Right atrium auricular region (tissue), 2 donors: Measurements from ENCODE around the gene GNPDA1. TPM values are rescaled to one million over a fixed set of nuclear protein-coding genes. Genes with fewer than 3 reads are reported as not detected.

Experiments
- DNase-seq: peaks from one replicate; pipeline ENCODE4 v3.0.0-alpha.2; 2019; ENCODE audit warnings: low spot score
- H3K27ac ChIP-seq, 2 donors: fragments of 200-600 bp; sonication (generic); 1 replicate in 1 of 2; 2 replicates in 1 of 2; pipeline ENCODE4 v1.5.1; 2016 to 2019
- H3K27me3 ChIP-seq, 2 donors: fragments of 200-600 bp; sonication (generic); one replicate each; pipeline versions ENCODE4 v1.5.1 to v1.6.0; 2017 to 2019
- H3K36me3 ChIP-seq: fragments of 200-600 bp; sonication (generic); one replicate; pipeline ENCODE4 v1.5.1; 2016
- H3K4me1 ChIP-seq, 2 donors: fragments of 200-600 bp; sonication (generic); one replicate each; pipeline versions ENCODE4 v1.5.1 to v1.6.0; 2017 to 2019
- H3K4me3 ChIP-seq, 2 donors: fragments of 200-600 bp; sonication (generic); 1 replicate in 1 of 2; 2 replicates in 1 of 2; pipeline ENCODE4 v1.5.1; 2017 to 2019; ENCODE audit warnings: mild to moderate bottlenecking in 1 of 2, moderate library complexity in 1 of 2
- H3K9me3 ChIP-seq, 2 donors: fragments of 200-600 bp; sonication (generic); one replicate each; pipeline ENCODE4 v1.5.1; 2019
- CTCF ChIP-seq, 2 donors: fragments of 200-600 bp; sonication (generic); IDR thresholded peaks; one replicate each; pipeline ENCODE4 v1.5.1; 2019; ENCODE audit warnings: antibody characterized with exemption in 2 of 2
- total RNA-seq, 2 donors: library from RNA; depleted of rRNA; stranded (reverse); fragments of >200 nt; gene quantifications; one replicate each; pipeline ENCODE4 v1.1.0, GENCODE V29; 2016

The GNPDA1 gene
- total RNA-seq, 2 donors from 2014 or later = 12.4 to 16.8 TPM

GRCh38 chr5:142015781-142016533, 3.1 kb upstream of the GNPDA1 start:
- Histone ChIP-seq H3K4me1 (peaks cover 0 to 18% of the 10 kb centered on the region in 2 donors), H3K27ac (peak overlapping the region in 1 of 2 donors; percentile 19), H3K9me3 (no peaks in the 10 kb centered on the region), H3K4me3 (no peak overlapping the region), H3K36me3 (no peaks in the 10 kb centered on the region), H3K27me3 (no peaks in the 10 kb centered on the region)
- no peak for TF ChIP-seq CTCF (IDR thresholded peaks at IDR 0.05)
- no peak for DNase-seq

- no peaks in the 10 kb centered on the region for H3K27me3 ChIP-seq
- H3K9me3 ChIP-seq = no peaks in the 10 kb centered on the region
- no peak overlapping the region for H3K27ac ChIP-seq
- TF ChIP-seq CTCF (IDR thresholded peaks at IDR 0.05) = peak; percentile 25 to 69
- H3K4me3 ChIP-seq = no peak overlapping the region
- peaks cover 0 to 18% of the 10 kb centered on the region in 2 donors for H3K4me1 ChIP-seq
- no peak for DNase-seq
- H3K36me3 ChIP-seq = no peaks in the 10 kb centered on the region
Measured at GRCh38 chr5:142014911-142015584, 2.2 kb upstream of the GNPDA1 start.

- Histone ChIP-seq H3K27ac (peak overlapping the region; percentile 86 to 94), H3K4me1 (peaks cover 0 to 18% of the 10 kb centered on the region in 2 donors), H3K36me3 (no peaks in the 10 kb centered on the region), H3K9me3 (no peaks in the 10 kb centered on the region), H3K27me3 (no peaks in the 10 kb centered on the region), H3K4me3 (no peak overlapping the region)
- DNase-seq = peak; percentile 82
- TF ChIP-seq CTCF (IDR thresholded peaks at IDR 0.05) = no peak
Measured at GRCh38 chr5:142013734-142014521, 1.1 kb upstream of the GNPDA1 start.

- H3K27me3 ChIP-seq = no peaks in the 10 kb centered on the region
- no peaks in the 10 kb centered on the region for H3K9me3 ChIP-seq
- peak; percentile 64 for DNase-seq
- H3K36me3 ChIP-seq = no peaks in the 10 kb centered on the region
- peak overlapping the region; percentile 86 to 94 for H3K27ac ChIP-seq
- TF ChIP-seq CTCF (IDR thresholded peaks at IDR 0.05) = peak in 1 of 2 donors; percentile 57
- H3K4me3 ChIP-seq = peak overlapping the region; percentile 77 to 81
- peaks cover 0 to 18% of the 10 kb centered on the region in 2 donors for H3K4me1 ChIP-seq
Measured at GRCh38 chr5:142012186-142012785, 541 bp downstream of the GNPDA1 start.

- no peak for TF ChIP-seq CTCF (IDR thresholded peaks at IDR 0.05)
- Histone ChIP-seq H3K27ac (peak overlapping the region in 1 of 2 donors; percentile 94), H3K4me3 (peak overlapping the region in 1 of 2 donors; percentile 77)
Measured at GRCh38 chr5:142011572-142012185, 1.1 kb downstream of the GNPDA1 start.

More at GRCh38 chr5:142011572-142012185, 1.1 kb downstream of the GNPDA1 start:
- H3K27me3 ChIP-seq = no peaks in the 10 kb centered on the region
- no peaks in the 10 kb centered on the region for H3K9me3 ChIP-seq
- H3K4me1 ChIP-seq = peaks cover 0 to 18% of the 10 kb centered on the region in 2 donors
- no peak for DNase-seq
- H3K36me3 ChIP-seq = no peaks in the 10 kb centered on the region
